NCI-H2107 (cell line): Measurements from ENCODE around the gene DNAJB13.

Experiments used
- DNase-seq: peaks from one replicate; lab custom pipeline; 2025; lab: John Stamatoyannopoulos, UW

The DNAJB13 gene

DNA sequence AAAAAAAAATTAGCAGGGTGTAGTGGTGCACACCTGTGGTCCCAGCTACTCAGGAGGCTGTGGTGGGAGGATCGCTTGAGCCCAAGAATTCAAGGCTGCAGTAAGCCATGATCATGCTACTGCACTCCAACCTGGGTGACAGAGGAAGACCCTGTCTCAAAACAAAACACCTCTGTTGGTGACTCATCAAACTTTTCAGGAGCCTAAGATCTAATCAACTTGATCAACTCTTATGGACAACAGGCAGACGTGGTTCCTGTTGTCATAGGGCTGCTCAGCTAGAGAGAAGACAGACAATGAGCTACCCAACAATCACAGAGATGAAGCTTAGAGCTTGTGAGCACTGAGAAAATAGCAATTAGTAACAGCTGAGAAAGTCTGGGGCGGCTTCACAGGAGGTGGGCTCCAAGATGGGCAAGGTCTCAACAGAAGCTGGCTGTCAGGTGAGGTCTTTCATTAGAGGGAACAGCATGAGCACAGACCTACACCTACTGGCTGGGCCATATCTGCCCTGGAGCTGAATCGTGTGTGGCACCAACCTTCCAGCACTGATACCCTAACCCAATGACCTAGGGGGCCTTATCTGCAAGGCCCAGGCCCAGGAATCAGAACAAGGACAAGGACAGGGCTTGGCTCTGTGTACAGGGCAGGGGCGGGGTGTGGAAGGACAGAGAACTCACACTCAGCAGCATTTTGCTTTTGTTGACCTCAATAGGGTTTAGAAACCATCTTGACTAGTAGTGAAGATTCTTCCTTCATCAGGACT, 65.3 kb downstream of the DNAJB13 start:
- DNase-seq, result no peak

DNA sequence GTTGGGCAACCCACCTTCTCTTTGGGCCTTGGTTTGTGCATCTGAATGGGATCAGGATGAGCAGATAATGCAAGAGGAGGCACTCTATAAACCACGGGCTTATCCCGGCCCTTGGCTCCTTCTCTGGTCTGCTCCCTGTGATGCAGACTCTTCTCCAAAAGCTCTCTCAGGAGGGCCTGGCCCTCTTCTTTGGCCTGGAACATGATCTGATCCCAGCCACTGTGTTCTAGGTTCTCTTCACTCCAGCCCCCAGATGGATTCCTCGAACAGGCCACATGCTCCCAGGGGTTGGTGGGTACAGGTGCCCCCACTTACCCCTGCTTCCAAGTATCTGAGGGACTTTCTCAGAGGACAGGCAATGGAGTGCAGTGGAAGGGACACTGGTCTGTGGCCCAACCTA, 66.8 kb downstream of the DNAJB13 start:
- DNase-seq, result no peak

- DNase-seq, result no peak
Measured at GRCh38 chr11:74018331-74019005, 67.6 kb downstream of the DNAJB13 start.

- DNase-seq, result no peak
Measured at GRCh38 chr11:74019104-74019738, 68.4 kb downstream of the DNAJB13 start.

GRCh38 chr11:74019860-74020259, 69.0 kb downstream of the DNAJB13 start:
- no peak for DNase-seq
